DMS114 treated with DMSO at 0.1 percent for 48 hours (cell line): ENCODE results near the gene SLC12A3.

Experiments
- DNase-seq: peaks from one replicate; lab custom pipeline; 2025; ENCODE audit not compliant: unreplicated experiment; lab: John Stamatoyannopoulos, UW

SLC12A3 gene, protein sequence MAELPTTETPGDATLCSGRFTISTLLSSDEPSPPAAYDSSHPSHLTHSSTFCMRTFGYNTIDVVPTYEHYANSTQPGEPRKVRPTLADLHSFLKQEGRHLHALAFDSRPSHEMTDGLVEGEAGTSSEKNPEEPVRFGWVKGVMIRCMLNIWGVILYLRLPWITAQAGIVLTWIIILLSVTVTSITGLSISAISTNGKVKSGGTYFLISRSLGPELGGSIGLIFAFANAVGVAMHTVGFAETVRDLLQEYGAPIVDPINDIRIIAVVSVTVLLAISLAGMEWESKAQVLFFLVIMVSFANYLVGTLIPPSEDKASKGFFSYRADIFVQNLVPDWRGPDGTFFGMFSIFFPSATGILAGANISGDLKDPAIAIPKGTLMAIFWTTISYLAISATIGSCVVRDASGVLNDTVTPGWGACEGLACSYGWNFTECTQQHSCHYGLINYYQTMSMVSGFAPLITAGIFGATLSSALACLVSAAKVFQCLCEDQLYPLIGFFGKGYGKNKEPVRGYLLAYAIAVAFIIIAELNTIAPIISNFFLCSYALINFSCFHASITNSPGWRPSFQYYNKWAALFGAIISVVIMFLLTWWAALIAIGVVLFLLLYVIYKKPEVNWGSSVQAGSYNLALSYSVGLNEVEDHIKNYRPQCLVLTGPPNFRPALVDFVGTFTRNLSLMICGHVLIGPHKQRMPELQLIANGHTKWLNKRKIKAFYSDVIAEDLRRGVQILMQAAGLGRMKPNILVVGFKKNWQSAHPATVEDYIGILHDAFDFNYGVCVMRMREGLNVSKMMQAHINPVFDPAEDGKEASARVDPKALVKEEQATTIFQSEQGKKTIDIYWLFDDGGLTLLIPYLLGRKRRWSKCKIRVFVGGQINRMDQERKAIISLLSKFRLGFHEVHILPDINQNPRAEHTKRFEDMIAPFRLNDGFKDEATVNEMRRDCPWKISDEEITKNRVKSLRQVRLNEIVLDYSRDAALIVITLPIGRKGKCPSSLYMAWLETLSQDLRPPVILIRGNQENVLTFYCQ

GRCh38 chr16:56864960-56865359 lies at the start of gene SLC12A3:
Gene SLC12A3 (plus strand): TSS chr16:56865207. CDS start chr16:56865236, 29 bp downstream.
- no peak for DNase-seq

- no peak for DNase-seq
Observed at GRCh38 chr16:56815721-56816120, 49.3 kb upstream of the SLC12A3 start.

GRCh38 chr16:56817056-56817455 lies 48.0 kb upstream of the SLC12A3 start:
- DNase-seq, result no peak

- no peak for DNase-seq
Observed at GRCh38 chr16:56817938-56818337, 47.1 kb upstream of the SLC12A3 start.

- DNase-seq, result no peak
Observed at GRCh38 chr16:56823081-56823733, 41.8 kb upstream of the SLC12A3 start.

DNA sequence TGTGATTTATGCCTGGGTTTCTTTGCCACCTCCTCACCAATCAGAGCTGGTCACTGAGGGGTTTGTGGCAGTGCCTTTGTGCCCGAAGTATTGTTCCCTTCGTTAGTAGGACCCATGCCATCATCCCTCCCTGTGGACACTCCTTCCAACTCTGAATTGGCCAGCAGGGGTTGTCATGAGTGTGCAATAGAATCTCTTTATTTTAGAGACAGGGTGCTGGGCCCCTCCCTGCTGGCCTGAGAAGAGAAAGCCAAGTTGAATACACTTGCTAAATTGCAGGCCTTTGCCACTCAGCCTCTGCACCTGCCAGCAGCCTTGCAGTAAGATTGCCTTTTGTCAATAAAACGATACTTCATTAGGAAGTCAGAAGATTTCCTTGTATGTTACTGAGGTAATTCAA lies 40.7 kb upstream of the SLC12A3 start:
- peak; percentile 41 for DNase-seq

DNA sequence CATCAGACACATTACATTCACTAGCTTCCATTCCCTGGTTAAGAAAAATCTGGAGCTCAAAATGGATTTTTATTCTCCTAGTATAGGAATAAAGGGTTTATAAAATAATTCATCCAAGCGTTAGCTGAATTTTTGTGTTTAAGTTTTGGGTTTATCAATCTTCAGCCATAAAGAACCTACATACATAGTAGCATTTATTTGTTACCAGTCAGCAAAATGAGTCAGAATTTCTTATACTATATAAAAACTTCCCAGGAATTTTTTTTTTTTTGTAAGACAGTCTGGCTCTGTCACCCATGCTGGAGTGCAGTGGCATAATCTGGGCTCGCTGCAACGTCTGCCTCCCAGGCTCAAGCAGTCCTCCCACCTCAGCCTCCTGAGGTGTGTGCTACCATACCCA lies 40.2 kb upstream of the SLC12A3 start:
- no peak for DNase-seq

DNA sequence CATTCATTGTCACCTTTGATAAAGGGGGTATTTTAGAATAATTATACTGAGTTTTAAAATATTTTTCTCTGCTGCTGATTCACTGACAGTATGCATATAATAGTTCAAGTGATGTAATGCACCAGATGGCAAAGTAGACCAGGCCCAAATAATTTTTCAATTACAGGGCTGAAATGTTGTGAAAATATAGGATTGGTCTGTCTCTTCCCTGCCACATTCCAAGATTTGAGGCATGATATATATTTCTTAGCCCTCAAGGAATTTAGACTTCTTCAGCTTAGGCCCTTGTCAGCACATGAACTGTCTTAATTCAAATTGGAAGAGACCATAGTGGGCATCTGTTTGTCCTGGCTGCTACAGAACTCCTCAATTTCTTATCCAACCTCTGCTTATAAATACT lies 39.2 kb upstream of the SLC12A3 start:
- no peak for DNase-seq

DNA sequence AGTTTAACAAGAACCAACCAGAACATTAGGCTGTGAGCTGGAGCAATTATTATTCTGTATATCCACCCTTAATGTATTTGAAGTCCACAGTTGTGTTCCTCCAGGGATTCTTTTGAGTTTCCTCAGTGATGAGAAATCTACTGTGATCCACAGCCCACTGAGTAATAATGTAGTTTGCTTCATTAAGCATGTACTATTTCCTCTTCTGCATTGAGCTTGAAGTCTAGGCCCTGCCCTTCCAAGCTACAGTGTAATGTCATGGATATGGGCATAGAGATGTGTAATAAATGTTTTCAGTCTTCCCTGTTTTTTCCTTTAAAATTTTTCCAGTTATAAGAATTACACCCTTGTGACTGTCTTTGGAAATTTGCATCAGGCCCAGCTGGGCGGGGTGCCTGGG lies 36.4 kb upstream of the SLC12A3 start:
- no peak for DNase-seq

GRCh38 chr16:56830669-56831068 lies 34.3 kb upstream of the SLC12A3 start:
- DNase-seq, result no peak

DNA sequence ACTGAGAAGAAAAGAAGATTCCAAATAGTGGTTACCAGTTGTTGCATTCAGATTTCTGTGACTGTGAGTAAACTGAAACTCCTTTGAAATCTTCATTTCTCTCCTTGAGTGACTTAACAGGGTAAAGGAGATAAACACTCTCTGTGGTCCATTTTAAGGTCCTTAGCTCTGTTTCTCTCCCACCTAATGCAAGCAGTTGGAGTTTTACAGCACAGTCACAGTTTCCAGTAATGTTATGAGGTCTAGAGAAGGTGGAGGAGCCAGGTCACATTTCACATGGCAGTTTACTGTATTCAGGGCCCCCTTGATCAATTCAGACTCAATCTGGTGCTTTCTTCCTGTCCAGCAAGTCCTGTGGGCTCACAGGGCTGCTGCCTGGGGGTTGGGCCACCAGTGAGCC lies 32.2 kb upstream of the SLC12A3 start:
- no peak for DNase-seq

DNA sequence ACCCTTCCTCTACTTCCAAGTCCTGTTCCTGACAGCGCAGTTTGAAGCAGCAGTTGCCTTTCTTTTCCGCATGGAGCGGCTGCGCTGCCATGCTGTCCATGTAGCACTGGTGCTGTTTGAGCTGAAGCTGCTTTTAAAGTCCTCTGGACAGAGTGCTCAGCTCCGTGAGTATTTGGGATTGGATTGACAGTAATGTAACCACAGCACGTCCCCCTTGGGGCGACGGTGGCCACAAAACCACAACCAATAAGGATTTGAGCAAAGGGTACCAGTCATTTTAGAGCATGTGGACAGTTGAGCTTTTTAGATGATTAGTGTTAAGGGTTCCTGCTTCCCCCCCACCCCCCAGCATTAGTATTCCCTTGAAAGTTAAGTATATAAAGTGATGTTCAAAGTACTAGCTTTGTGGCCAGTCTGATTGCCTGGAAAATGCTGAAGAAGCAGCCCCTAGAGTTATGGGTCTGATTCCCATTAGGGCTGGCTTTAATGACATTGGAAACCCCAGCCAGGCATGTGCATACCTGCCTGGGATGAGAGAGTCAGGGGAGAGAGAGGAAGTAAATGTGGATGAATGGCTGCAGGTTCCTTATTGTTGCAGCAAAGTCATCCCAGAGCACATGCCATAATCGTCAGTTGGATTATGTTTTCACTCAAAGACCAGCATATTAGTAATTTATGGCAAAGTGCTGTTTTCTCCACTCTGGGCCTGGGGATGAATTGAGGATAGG lies 31.6 kb upstream of the SLC12A3 start:
- DNase-seq, result no peak

- no peak for DNase-seq
Observed at GRCh38 chr16:56835320-56835719, 29.7 kb upstream of the SLC12A3 start.

DNA sequence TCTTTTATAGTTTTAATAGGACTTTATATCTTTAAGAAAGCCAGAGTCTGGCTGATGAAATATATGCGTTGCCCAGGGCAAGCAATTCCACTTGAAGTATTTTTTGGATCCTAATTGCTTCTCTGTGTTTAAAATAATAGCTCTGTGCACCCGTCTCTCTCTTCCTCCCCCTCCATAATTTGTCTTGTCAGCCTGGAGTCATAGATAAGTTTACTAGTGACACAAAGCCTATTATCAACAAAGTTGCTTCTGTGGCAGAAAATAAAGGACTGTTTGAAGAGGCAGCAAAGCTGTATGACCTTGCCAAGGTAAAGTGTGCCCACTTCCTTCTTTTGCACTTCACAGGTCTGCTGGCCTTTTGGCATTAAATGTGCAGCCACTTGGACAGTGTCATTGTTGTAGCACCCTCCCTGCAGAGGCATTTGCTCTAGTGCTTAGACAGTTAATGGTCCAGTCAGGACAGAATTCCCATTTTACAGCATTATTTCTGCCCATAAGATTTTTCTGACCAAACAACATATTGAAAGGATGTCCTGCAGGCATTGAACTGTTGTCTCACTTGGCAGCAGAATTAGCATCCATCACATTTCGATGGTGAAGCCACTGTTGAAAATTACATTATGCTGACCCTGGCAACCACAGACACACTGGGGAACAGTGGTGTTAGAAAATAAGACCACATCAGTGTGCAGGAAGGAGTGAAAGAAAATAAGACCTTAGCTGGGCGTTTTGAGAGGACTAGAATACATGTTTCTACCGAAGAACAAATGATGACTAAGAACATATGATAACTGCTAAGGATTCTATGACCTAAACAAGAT lies 28.4 kb upstream of the SLC12A3 start:
- DNase-seq, result no peak

DNA sequence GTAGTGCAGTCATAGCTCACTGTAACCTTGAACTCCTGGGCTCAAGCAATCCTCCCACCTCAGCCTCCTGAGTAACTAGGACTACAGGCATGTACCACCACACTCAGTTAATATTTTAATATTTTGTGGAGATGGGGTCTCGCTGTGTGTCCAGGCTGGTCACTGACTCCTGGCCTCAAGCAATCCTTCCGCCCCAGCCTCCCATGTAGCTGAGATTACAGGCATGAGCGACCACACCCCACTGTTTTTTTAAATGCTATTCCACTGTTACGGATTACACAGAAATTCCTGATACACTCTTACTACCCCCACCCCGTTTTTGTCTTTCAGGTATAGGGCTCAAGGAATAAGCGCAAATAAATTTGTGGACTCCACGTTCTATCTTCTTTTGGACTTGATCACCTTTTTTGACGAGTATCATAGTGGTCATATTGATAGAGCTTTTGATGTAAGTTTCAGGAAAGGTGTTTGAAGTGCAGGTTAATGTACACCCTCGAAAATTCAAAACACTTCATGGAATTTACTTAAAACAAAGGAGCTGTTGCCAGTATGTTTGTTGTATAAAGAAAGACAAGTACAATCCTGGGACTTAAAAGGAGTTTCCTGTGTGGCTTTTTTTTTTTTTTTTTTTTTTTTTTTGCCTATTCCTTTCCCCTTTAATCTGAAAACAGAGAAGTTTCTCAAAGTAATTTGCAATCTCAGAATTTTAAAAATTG lies 26.2 kb upstream of the SLC12A3 start:
- no peak for DNase-seq

DNA sequence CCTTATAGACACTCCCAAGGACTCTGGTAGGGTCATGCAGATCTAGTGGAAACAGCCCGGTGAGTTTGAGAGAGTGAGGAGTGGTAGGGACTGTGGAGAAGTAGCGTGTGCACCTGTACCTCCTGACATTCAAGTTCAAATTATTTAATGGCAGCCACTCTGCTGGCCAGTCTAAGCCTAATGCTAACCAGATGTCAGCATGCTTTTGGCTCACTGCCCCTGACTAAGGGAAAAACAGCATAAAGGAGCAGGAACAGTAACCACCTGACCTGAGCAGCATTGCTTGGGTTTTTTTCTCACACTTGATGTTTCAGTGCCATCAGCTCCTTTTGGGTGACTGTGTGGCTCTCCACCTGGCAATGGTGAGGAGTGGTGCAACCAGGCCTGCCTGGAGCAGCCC lies 23.8 kb upstream of the SLC12A3 start:
- no peak for DNase-seq

DNA sequence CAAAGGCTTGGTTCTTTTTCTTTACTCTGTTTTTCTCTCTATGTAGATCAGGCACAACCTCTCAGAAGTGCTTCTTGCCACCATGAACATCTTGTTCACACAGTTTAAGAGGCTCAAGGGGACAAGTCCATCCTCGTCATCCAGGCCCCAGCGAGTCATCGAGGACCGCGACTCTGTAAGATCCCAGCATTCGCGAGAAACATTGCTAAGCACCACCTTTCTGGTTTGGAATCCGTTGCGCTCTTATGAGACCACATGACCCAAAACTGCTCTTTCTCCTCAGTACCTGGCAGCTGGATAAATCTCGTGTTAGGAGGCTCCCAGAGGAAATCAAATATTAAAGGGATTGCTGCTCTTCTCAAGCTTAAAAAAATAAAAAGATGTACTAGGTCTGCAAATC lies 23.3 kb upstream of the SLC12A3 start:
- DNase-seq, result no peak

DNA sequence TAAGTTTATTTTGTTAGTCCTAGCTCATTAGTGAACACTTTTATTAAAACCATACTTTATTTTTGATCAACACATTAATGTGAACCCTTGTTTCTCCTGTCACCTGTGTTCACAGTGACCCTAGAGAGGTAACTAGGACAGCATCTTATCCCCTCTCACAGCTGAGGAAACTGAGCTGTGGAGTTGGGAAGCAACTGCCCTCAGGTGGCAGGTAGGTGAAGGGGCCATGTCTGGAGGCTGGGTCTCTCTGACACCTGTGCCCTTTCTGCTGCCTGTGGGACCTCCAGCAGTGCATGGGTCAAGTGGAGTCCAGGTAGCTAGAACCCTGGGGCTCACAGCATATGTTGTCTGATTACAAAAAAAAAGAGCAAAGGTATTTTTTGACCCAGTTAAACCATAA lies 22.9 kb upstream of the SLC12A3 start:
- DNase-seq, result no peak

DNA sequence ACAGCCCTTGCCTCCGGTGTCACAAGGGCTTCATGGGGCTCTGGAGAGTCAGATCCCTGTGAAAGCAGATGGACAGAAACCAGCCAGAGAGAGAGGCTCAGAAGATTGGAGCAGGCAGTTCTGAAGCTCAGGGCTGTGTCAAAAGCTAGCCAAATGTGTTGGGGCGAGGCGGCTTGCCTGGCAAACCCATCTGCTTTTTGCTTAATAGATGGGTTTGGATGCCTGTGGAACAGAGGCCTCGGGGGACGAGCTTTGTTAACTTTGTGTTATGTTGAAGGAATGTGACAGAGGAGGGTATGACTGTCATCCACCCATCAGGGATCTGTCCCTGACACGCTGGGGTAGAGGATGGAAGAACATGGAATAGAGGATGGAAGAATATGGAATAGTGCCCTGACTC lies 21.0 kb upstream of the SLC12A3 start:
- DNase-seq, result no peak
